IPS-18c (cell line): ENCODE data around the gene MACROD2.
"Not testable (repeated sequence)": the region's sequence is repeated elsewhere in the genome, so short reads cannot be mapped to it uniquely, and the experiment has no call there.

Experiments
- H3K4me3 ChIP-seq: 2 replicates; pipeline ENCODE4 v1.7.0; 2013; ENCODE audit warnings: low read depth, mild to moderate bottlenecking, low read length, moderate library complexity; ENCODE audit not compliant: insufficient read depth
- H3K9me3 ChIP-seq: one replicate; pipeline ENCODE4 v1.6.1; 2013; ENCODE audit warnings: mild to moderate bottlenecking, low read length, moderate library complexity; ENCODE audit not compliant: control insufficient read depth, insufficient read depth

MACROD2 gene

DNA sequence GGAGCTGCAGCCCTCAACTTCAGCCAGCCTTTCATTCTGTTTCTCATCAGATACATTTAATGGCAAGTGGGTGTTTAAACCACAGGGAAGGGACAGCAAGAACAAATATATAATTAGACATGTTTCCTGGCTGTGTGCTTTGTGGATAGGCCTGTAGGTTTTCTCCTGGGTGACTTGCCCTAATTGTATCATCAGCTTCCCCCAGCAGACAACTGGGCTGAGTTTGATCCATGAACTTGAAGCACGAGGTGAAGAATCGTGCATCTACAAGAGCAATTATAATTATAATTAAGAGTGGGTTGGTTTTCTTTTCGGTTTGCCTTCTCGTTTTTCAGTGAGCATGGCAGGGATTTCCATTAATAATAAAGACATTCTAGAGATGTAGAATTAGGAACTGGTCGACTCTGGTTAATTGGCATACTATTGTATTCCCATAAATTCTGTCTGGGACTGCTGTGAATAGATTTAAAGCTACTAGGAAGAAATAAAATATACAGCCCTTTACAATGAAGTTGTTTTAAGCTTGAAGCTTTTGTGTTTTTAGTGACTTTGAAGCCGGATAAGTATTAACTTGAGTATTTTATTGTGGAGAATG lies 1525.7 kb downstream of the MACROD2 start:
- Histone ChIP-seq H3K9me3 (no peaks in the 10 kb centered on the region), H3K4me3 (no peak overlapping the region)

DNA sequence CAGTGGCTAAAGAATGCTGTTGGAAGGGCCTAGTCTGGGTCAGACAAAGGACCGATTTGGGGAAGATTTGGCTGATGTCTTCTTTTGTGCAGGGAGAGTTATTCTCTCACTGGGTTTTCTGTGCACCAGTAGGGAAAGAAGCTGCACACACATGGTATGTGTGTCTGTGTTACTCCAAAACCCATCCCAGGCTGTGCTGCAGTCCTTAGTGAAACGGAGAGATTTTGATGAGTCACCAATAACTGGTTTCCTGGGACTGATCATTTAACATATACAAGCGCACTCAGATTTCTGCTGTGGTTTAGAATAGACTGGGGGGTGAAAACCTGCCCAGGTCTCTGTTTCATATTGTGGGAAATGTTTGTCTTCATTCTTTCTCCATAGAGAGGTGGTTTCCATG lies 1528.1 kb downstream of the MACROD2 start:
- H3K4me3 ChIP-seq, result no peak overlapping the region
- no peaks in the 10 kb centered on the region for H3K9me3 ChIP-seq

DNA sequence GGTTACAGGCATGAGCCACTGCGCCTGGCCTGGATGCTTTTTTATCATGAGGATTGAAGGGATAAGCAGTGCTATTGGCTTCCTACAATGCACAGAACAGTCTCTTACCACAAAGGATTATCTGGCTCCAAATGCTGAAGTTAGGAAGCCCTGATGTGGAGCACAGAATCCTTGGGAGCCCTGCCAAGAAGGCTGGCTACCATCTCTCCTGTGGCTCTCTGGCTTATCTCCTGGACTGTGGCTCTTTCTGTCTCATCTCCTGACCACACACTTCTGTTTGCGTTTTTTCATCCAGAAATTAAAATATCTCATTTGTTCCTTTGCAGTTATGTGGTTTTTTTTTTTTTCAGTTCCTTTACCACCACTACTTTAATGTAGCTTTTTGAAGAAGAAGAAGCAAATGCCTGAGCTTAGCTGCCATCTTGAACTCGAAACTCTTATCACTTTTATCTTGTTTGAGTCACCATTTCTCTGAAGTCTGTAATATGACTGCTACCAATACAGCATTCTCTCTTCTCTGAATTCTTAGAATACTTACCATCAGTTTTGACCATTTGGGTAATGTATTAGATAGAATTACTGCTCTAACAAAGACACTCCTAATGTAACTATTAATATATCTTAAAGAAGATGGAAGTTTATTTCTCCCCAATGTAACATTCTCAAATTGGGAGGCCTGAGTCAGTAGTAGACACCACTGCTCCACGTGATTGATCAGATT lies 1533.2 kb downstream of the MACROD2 start:
- no peaks in the 10 kb centered on the region for H3K9me3 ChIP-seq
- no peak overlapping the region for H3K4me3 ChIP-seq

DNA sequence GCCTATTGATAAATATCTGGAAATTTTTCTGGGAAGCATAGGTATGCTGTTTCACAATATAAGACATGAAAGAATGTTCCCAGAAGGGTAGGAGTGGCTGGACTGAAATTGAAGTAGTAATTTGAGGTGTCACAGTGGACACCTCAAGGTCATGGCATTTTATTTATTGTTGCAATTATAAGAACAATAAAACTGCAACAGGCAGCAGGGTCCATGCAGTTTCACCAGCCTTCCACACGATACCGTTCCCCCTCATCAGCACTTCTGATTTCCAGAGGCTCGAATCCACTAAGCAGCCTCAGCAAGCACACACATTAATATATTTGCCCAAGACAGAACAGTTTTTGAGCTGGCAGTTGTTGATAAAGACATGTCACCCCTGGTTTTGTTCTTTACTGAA lies 1540.5 kb downstream of the MACROD2 start:
- H3K9me3 ChIP-seq, result no peaks in the 10 kb centered on the region

DNA sequence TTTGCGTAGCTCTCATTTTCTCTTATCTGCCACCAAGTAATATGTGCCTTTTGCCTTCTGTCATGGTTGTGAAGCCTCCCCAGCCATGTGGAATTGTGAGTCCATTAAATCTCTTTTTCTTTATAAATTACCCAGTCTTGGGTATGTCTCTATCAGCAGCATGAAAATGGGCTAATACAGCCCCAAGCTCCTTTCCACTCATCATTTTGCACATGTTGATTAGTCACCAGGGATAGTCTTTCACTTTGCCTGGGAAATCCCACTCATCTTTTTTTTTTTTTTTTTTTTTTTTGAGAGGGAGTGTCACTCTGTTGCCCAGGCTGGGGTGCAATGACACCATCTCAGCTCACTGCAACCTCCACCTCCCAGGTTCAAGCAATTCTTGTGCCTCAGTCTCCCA lies 1541.9 kb downstream of the MACROD2 start:
- not testable (repeated sequence) for H3K9me3 ChIP-seq, H3K4me3 ChIP-seq

More for the DNA sequence above, 1540.5 kb downstream of the MACROD2 start:
- no peak overlapping the region for H3K4me3 ChIP-seq

DNA sequence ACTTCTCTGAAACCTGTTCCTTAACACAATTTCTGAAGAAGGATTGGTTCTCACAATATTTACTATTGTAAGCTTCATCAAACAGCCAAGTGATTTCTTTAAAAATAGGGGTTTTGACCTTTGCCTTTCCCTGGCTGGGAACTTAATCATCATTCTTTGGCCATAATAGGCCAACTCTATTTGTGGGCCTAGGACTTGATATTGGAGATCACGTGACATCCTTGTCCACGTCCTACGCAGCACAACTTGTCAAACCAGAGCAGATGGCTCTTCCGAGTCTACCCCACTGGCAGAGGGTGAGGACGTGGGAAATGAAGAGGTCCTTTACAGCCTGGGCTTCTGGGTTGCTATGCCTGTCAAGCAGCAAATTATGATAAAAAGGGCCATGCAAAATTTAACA lies 1547.3 kb downstream of the MACROD2 start:
- Histone ChIP-seq H3K9me3 (no peaks in the 10 kb centered on the region), H3K4me3 (no peak overlapping the region)

DNA sequence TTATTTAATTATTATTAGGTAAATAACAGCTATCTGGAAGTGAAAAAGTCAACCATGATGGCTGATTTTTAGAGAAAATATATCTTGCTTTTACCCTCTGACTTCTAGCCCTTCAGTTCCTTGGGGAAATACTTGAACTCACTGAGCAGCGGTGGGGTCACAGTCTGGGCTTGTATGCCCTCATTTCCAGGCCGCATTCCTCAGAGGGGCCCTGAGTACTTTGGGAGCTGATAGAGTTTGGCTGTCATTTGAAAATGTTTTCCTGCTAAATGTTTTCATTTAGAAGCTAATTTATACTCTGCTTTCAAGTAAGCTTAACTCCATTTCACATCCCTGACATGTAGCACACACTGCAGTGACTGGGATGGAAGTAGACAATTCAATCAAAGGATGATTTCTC lies 1549.4 kb downstream of the MACROD2 start:
- Histone ChIP-seq H3K4me3 (no peak overlapping the region), H3K9me3 (no peaks in the 10 kb centered on the region)

DNA sequence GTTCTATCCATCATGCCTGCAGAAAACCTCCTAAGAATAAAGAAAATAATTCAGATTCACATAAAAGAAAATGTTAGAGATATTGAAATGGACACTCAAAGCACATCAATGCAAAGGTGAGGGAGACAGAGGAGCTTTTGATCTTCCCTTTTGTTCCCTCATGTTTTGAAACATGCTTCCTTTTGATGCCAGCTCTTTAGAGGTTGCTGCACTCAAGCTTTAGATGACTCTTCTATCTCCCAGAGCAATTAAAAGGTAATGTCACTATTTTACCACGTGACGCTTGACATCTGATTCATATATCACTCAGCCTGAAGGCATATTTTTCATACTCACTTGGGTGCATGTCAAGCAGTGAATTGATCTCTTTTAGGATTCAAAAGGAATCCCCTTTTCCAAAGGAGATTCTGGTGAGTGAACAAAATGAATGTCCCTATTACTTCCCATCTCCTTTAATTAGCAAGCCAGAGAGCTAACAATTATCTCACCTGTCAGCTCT lies 1551.3 kb downstream of the MACROD2 start:
- Histone ChIP-seq H3K9me3 (no peaks in the 10 kb centered on the region), H3K4me3 (no peak overlapping the region)

DNA sequence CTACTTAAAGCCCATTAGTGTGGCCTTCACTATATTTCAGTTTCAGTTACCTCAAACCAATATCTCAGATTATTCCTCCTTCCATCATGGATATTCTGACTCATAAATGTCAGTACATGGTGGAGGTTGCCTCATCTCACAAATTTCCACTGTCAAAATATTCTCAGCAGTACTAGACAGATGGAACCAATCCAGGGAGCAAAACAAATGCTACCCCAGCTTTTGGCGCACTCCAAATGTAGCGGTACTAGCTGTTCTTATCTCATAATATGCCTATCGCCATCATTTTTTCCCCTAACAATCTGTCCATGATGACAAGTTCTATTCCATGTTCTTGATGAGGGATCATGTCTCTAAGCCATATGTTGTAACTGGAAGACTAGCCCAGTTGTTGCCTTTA lies 1551.8 kb downstream of the MACROD2 start:
- Histone ChIP-seq H3K4me3 (no peak overlapping the region), H3K9me3 (no peaks in the 10 kb centered on the region)

DNA sequence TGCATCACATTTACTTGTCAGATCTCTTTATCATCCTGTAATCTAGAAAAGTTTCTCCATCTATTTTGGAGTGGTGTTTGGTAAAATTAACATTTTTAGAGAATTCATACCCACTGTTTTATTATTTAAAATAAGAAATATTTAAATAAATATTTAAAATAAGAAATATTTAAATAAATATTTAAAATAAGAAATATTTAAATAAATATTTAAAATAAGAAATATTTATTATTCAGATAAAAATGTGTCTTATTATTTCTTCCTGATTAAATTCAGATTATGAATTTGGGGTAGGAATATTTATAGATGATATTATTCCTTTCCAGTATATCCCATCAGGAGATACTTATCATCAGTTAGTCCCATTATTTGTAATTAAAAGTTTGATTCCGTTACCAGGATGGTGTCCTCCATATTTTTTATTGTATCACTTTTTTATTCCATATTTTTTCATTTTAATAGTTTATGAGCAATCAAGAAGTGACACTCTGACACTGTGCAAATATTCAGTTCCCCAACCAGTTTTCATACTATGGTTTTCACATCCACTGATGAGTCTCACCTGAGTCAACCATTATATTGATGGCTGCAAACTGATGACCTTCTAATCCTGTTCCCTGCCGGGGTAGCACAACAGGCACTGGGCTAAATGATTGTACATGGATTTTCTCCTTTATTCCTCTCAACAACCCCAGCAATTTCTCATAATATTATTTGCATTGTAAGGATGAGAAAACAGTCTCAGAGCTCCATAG lies 1555.0 kb downstream of the MACROD2 start:
- Histone ChIP-seq H3K9me3 (no peaks in the 10 kb centered on the region), H3K4me3 (no peak overlapping the region)

DNA sequence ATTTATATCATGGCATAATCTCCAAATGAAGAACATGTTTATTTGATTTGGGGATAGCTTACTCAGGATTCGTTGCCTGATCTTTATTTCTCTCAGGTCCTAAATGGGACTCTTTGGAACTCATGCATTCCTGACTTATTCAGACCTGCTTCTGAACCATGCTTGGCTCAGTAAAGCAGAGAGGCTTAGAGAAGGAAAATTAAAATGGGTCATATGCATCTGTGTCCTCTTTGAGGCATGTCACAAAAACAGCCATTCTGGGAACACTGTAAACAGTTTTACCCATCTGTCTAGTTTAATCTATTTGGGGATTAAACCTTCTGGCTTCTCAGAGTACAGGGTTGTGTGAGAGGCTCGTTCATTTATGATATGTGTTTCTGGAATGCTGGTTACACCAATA lies 1560.6 kb downstream of the MACROD2 start:
- H3K9me3 ChIP-seq, result no peaks in the 10 kb centered on the region
- no peak overlapping the region for H3K4me3 ChIP-seq

DNA sequence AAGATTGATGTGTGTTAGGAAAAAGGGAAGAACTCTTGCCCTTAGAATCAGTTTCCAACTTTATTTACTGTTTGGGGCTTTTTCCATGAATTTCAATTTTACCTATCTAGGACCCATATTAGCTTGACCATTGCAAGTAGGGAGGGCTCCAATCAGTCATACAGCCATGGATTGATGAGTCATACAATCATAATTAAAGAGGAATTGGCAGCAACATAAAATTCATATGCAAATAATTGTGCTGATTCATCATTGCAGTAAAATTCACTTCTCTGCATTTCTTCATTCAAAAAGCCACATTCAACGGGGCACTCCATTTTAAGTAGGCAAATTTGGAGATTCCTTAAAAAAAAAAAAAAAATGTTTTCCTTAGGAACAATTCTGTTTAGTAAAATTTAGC lies 1561.6 kb downstream of the MACROD2 start:
- Histone ChIP-seq H3K4me3 (no peak overlapping the region), H3K9me3 (no peaks in the 10 kb centered on the region)

DNA sequence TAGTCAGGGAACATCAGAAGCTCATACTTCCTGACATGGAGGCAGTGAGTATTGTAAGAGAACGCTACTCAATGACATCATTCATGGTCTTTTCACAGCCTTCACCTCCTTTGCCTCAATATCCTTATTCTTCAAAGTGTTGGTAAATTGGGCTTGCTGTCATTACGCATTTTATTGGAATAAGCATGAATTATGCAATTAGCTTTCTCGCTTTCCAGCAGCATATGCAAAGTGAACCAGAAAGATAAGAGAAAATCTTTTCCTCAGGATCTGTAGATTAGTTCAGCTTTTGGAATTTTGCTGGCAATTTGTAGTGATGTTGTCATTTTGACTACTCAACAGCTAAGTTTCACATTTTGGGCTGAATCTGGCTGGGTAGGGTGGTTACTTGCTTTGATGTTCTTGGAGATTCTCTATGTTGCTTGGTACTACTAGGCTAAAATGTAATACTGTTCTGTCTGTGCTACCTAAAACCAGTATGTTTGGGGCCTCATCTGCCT lies 1565.8 kb downstream of the MACROD2 start:
- no peak overlapping the region for H3K4me3 ChIP-seq
- no peaks in the 10 kb centered on the region for H3K9me3 ChIP-seq

DNA sequence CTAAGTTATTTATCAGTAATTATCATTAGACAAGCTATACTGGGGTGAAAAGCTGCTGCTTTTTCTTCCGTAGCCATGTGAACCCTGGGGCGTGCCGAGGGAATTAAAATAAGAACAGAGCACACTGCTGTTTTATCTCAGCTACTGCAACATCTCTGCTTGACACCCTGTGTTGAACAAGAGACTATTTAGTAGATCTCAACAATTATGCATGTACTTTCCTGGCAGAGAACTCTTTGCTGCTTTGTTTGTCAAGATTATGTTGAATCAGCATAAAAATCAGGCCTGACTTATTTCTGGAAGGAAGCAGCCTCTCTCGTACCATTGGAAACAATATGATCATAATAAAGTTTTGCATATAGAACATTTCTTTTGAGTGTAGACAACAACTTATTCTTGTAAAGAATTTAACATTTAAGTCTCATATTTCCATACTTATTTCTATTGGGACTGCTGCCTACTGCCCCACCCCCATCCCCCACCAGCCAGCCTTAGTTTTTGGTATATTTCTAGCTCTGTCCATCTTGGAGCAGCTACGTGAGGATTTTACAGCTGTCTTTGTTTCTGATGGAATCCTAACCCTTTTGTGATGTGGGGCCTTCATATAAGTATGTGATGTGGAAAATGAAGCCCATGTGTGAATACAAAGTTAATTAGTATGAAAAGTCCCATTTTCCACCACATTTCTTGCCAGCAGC lies 1566.5 kb downstream of the MACROD2 start:
- Histone ChIP-seq H3K9me3 (no peaks in the 10 kb centered on the region), H3K4me3 (no peak overlapping the region)

DNA sequence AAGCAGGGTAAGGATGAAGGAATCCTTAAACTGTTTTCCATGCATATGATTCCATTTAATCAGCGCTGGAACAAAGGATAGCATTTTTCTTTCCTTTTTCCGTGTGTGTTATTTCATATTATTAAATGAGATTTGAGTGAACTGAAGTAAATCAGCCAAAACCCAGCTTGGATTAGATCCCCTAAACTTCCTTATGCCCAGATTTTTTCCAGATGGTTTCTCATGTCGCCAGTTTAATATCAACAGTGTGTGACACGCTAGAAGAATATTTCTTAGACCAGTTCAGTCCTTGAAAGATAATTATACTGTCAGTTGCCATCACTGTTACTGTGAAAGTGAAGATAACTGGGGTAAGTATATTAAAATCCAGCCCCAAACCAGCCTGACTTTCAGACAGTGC lies 1568.5 kb downstream of the MACROD2 start:
- no peaks in the 10 kb centered on the region for H3K9me3 ChIP-seq
- no peak overlapping the region for H3K4me3 ChIP-seq

DNA sequence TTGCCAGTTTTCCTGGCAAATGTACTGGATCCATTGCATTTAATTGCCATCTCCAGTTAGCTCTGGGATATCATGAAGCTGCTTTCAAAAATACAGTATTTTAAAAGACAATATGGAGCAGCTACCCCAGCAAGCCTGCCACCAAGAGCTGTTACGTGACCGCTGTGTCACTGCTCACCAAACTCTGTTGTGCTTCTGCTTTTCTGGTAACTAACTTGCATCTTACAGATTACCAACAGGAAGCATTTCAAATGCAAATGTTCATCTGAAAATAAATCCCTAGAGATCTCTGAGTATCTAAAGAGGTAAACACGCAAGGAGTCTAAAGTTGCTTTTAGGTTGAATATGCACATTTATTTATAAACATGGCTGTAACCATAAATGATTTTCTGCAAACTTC lies 1569.7 kb downstream of the MACROD2 start:
- Histone ChIP-seq H3K9me3 (no peaks in the 10 kb centered on the region), H3K4me3 (no peak overlapping the region)

DNA sequence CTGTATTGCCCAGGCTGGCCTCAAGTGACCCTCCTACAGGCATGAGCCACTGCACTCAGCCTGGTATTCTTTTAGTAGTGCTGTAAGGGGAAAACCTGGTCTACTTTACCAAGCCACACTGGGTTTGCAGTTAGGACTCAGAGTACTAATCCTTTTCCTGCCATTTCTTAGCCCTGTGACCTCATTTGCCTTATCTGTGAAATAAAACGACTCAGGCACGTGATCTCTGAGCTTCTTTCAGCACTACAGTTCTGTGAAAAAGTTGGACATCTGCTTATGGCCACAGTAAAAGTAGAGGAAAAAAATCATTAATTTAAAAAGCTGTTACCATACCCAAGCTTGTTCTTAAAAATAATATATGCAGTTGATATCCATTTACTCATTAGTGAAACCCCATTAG lies 1570.5 kb downstream of the MACROD2 start:
- Histone ChIP-seq H3K4me3 (no peak overlapping the region), H3K9me3 (no peaks in the 10 kb centered on the region)
